ENCODE results near the gene ADAM30. TPM values are rescaled to one million over a fixed set of nuclear protein-coding genes. Genes with fewer than 3 reads are reported as not detected.

ADAM30 gene
- total and polyA plus RNA-seq, 2 donors (not counting 1 experiment from before 2014, with no cell fraction given): not detected

DNA sequence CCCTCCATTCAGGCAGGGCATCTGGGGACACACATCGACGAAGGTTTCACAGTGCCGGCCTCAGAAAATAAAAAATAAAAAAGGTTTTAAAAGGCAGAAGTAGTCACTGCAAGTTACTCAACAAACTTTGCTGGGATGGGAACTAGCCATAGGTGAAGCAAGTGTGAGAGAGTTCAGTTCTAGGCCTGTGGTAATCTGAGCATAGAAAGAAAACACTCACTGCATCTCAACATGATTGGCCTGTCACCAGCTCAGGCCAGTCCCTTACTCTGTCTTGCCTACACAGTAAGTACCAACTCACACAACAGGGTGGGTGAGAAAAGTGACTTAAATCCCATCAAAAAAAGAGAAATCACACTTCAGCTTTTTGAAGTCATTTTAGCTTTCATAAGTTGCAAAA is 30.2 kb upstream of the ADAM30 start:
- no peaks in the 10 kb centered on the region for H3K79me2 ChIP-seq (ENCODE audit: control insufficient read depth, insufficient read depth, low read length)
- H3K27me3 ChIP-seq (ENCODE audit: control insufficient read depth, insufficient read depth, low read length): no peaks in the 10 kb centered on the region
- H3K9ac ChIP-seq (ENCODE audit: insufficient read depth, low read length): no peak overlapping the region
- TF ChIP-seq CTCF (conservative IDR thresholded peaks at IDR 0.05 in 1 of 2, IDR thresholded peaks at IDR 0.05 in 1 of 2; ENCODE audit: low read depth in 1 of 2, low read length in 2 of 2) (no peak), EZH2 (IDR thresholded peaks at IDR 0.05; ENCODE audit: low read length, missing control alignments) (no peak)
- no peak overlapping the region for H3K27ac ChIP-seq (ENCODE audit: insufficient read depth, low read length)
- H2AFZ ChIP-seq (ENCODE audit: low read length): no peak overlapping the region
- peaks cover 30% of the 10 kb centered on the region for H3K36me3 ChIP-seq (ENCODE audit: control insufficient read depth, insufficient read depth, low read length)
- DNase-seq (ENCODE audit: low read depth in 2 of 2): no peak
- H3K4me3 ChIP-seq (replicated peaks in 1 of 4; ENCODE audit: control extremely low read depth in 1 of 4, insufficient read depth in 1 of 4, low read depth in 3 of 4, low read length in 4 of 4): no peak overlapping the region
- H4K20me1 ChIP-seq (ENCODE audit: control insufficient read depth, extremely low read depth, insufficient read depth, low read length): no peaks in the 10 kb centered on the region
- H3K4me1 ChIP-seq (ENCODE audit: control insufficient read depth, extremely low read depth, insufficient read depth, low read length): no peaks in the 10 kb centered on the region
- H3K9me3 ChIP-seq (ENCODE audit: control insufficient read depth, insufficient read depth, low read depth, low read length): no peaks in the 10 kb centered on the region
- H3K4me2 ChIP-seq (ENCODE audit: extremely low read depth, insufficient read depth, low read length): no peak overlapping the region

DNA sequence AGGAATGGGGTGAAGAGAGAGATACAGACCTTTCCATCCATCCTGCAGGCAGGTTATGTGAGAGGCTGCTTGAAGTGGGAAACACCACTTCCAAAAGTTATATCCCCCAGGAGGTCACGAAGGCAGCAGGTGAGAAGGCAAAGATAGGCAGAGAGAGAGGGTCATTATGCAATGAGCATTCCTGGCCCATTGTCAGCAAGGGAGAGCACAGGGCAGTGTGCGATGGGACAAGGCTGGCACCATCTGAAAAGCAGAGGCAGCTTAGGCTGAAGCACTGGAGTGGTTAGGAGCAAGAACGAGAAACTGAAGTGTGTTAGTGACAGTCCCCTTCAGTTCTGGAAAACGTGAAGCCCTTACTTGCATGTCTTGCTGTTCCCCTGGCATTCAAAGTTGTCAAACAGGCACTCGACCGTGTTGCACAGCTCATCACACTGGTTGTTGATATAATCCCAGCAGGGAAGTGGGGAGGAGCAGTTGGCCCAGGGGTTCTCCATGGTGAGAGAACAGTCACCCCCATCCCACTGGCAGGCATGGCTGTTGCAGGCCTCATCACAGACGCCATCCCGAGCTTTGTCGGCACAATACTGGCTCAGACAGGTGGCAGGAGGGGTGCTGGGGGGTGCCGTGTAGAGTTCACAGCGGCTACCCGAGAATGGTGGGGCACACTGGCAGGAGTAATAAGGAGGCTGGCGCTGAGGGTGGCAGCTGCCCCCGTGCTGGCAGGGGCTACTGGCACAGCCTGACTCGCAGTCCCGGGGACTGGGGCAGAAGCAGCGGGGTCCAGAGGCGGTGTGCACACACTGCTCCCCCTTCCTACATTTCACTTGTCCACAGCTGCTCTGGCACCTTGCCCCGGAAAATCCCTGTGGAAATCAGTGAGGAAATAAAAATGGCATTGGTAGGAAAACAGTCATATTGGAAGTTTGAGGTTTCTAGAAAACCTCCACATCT is 28.9 kb upstream of the ADAM30 start:
- Histone ChIP-seq H4K20me1 (ENCODE audit: control insufficient read depth, extremely low read depth, insufficient read depth, low read length) (no peaks in the 10 kb centered on the region), H3K79me2 (ENCODE audit: control insufficient read depth, insufficient read depth, low read length) (no peaks in the 10 kb centered on the region), H3K4me1 (ENCODE audit: control insufficient read depth, extremely low read depth, insufficient read depth, low read length) (no peaks in the 10 kb centered on the region), H3K4me3 (replicated peaks in 1 of 4; ENCODE audit: control extremely low read depth in 1 of 4, insufficient read depth in 1 of 4, low read depth in 3 of 4, low read length in 4 of 4) (no peak overlapping the region), H3K4me2 (ENCODE audit: extremely low read depth, insufficient read depth, low read length) (no peak overlapping the region), H2AFZ (ENCODE audit: low read length) (no peak overlapping the region), H3K9ac (ENCODE audit: insufficient read depth, low read length) (no peak overlapping the region), H3K9me3 (ENCODE audit: control insufficient read depth, insufficient read depth, low read depth, low read length) (no peaks in the 10 kb centered on the region), H3K27ac (ENCODE audit: insufficient read depth, low read length) (no peak overlapping the region), H3K27me3 (ENCODE audit: control insufficient read depth, insufficient read depth, low read length) (no peaks in the 10 kb centered on the region), H3K36me3 (ENCODE audit: control insufficient read depth, insufficient read depth, low read length) (peaks cover 32% of the 10 kb centered on the region)
- TF ChIP-seq CTCF (conservative IDR thresholded peaks at IDR 0.05 in 1 of 2, IDR thresholded peaks at IDR 0.05 in 1 of 2; ENCODE audit: low read depth in 1 of 2, low read length in 2 of 2) (no peak), EZH2 (IDR thresholded peaks at IDR 0.05; ENCODE audit: low read length, missing control alignments) (no peak)
- no peak for DNase-seq (ENCODE audit: low read depth in 2 of 2)

DNA sequence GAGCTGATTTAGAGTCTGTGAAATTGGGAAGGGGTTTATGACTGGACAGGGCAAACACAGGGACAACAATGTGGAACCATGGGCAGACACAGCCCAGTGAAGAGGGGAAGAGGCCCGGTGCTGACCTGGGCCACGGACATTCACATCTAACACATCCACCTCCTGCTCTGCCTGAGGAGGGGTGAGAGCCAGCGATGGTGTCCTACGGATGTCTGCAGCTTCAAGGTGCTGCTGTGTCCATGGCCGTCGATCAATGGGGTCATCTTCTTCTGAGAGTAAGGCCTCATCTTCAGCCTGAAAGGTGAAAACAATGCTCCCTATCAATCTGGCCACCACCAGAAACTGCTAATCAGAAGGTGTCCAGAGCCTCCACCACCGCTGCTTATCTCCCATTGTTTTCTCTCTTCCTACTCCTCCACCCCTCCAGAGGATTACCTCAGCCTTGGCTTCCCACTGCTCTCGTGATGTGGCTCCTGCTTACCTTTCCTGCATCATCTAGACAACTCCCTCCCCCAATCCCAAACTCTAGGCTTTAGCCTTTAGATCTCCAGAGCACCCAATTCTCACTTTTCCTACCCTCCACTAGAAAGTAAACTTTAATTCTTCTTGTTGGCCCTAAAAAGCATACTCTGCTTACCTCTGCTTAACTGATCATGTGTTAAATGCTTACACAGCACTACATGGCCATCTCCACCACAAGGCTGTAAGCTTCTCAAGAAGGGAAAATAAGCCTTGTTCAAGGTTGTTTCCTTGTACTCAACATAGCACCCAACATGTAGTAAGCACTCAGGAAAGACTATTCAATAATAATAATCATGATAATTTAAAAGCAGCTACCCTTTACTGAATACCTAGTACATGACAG is 24.0 kb upstream of the ADAM30 start:
- Histone ChIP-seq H3K36me3 (ENCODE audit: control insufficient read depth, insufficient read depth, low read length) (peaks cover 42% of the 10 kb centered on the region), H3K4me3 (replicated peaks in 1 of 4; ENCODE audit: control extremely low read depth in 1 of 4, insufficient read depth in 1 of 4, low read depth in 3 of 4, low read length in 4 of 4) (no peak overlapping the region), H3K27ac (ENCODE audit: insufficient read depth, low read length) (no peak overlapping the region), H4K20me1 (ENCODE audit: control insufficient read depth, extremely low read depth, insufficient read depth, low read length) (no peaks in the 10 kb centered on the region), H2AFZ (ENCODE audit: low read length) (no peak overlapping the region), H3K79me2 (ENCODE audit: control insufficient read depth, insufficient read depth, low read length) (no peaks in the 10 kb centered on the region), H3K4me2 (ENCODE audit: extremely low read depth, insufficient read depth, low read length) (no peak overlapping the region), H3K9ac (ENCODE audit: insufficient read depth, low read length) (no peak overlapping the region), H3K9me3 (ENCODE audit: control insufficient read depth, insufficient read depth, low read depth, low read length) (no peaks in the 10 kb centered on the region), H3K4me1 (ENCODE audit: control insufficient read depth, extremely low read depth, insufficient read depth, low read length) (no peaks in the 10 kb centered on the region), H3K27me3 (ENCODE audit: control insufficient read depth, insufficient read depth, low read length) (no peaks in the 10 kb centered on the region)
- DNase-seq (ENCODE audit: low read depth in 2 of 2): no peak
- TF ChIP-seq EZH2 (IDR thresholded peaks at IDR 0.05; ENCODE audit: low read length, missing control alignments) (no peak), CTCF (conservative IDR thresholded peaks at IDR 0.05 in 1 of 2, IDR thresholded peaks at IDR 0.05 in 1 of 2; ENCODE audit: low read depth in 1 of 2, low read length in 2 of 2) (no peak)
